Measurements from ENCODE around the gene NAT14. TPM values are rescaled to one million over a fixed set of nuclear protein-coding genes. Genes with fewer than 3 reads are reported as not detected.
A peak's percentile ranks its signal among the peaks of the same experiment; 100 is the strongest.

NAT14 gene
- total RNA-seq, 2 experiments from 2014 or later, result 10.5 to 14.7 TPM

GRCh38 chr19:55461974-55462626, 22.9 kb upstream of the NAT14 start:
- Histone ChIP-seq H3K27me3 (ENCODE audit: control insufficient read depth in 1 of 2, insufficient read depth in 2 of 2, low read length in 2 of 2) (no peaks in the 10 kb centered on the region), H3K4me3 (ENCODE audit: low read length) (peak overlapping the region; percentile 83), H3K36me3 (ENCODE audit: insufficient read depth, low read length) (no peaks in the 10 kb centered on the region), H3K4me1 (ENCODE audit: insufficient read depth, low read length) (peaks cover 19% of the 10 kb centered on the region), H3K9me3 (ENCODE audit: control insufficient read depth in 1 of 2, insufficient read depth in 1 of 2, low read length in 2 of 2) (no peaks in the 10 kb centered on the region), H3K27ac (ENCODE audit: low read depth in 1 of 2, low read length in 2 of 2) (peak overlapping the region; percentile 25 to 53)
- ATAC-seq (ENCODE audit: poor library complexity), result no peak
- DNase-seq, result peak in 3 of 14 experiments; percentile 26 to 53 (median 36)
- peak overlapping the region; percentile 68 for H3K27ac Mint-ChIP-seq
- intact Hi-C loops (cut with DNase I, micrococcal nuclease), result loop anchor here in 1 of 2 experiments (2.0 to 5.0 kb wide), 2 partner anchors 55 to 75 kb away; partner anchors contain the start of gene UBE2S
- H3K4me1 Mint-ChIP-seq (ENCODE audit: low read depth), result peaks cover 17% of the 10 kb centered on the region
- TF ChIP-seq, protein P1, sequence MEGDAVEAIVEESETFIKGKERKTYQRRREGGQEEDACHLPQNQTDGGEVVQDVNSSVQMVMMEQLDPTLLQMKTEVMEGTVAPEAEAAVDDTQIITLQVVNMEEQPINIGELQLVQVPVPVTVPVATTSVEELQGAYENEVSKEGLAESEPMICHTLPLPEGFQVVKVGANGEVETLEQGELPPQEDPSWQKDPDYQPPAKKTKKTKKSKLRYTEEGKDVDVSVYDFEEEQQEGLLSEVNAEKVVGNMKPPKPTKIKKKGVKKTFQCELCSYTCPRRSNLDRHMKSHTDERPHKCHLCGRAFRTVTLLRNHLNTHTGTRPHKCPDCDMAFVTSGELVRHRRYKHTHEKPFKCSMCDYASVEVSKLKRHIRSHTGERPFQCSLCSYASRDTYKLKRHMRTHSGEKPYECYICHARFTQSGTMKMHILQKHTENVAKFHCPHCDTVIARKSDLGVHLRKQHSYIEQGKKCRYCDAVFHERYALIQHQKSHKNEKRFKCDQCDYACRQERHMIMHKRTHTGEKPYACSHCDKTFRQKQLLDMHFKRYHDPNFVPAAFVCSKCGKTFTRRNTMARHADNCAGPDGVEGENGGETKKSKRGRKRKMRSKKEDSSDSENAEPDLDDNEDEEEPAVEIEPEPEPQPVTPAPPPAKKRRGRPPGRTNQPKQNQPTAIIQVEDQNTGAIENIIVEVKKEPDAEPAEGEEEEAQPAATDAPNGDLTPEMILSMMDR (IDR thresholded peaks at IDR 0.05), result no peak
- POLR2A ChIA-PET, result interaction anchor here (0.6 to 1.1 kb wide), 15 partner anchors 9 to 282 kb away, joined by 3 to 35 read pairs (median 4); partner anchors contain the start of genes CCDC106, FIZ1, HSPBP1 and NAT14
- H3K36me3 Mint-ChIP-seq (ENCODE audit: low read depth), result peaks cover 5% of the 10 kb centered on the region
- CTCF ChIA-PET, result interaction anchor here (0.9 to 1.7 kb wide), 6 partner anchors 14 to 302 kb away, joined by 3 to 15 read pairs (median 4); partner anchors contain the start of genes ZNF628 and ZNF865
- no peaks in the 10 kb centered on the region for H3K27me3 Mint-ChIP-seq
- peak overlapping the region; percentile 96 for H3K4me3 Mint-ChIP-seq
- H3K9me3 Mint-ChIP-seq, result no peaks in the 10 kb centered on the region

- H3K36me3 ChIP-seq (ENCODE audit: insufficient read depth, low read length), result no peaks in the 10 kb centered on the region
- H3K36me3 Mint-ChIP-seq (ENCODE audit: low read depth), result peaks cover 5% of the 10 kb centered on the region
These were observed 22.3 kb upstream of the NAT14 start for GRCh38 chr19:55462722-55463121.

DNA sequence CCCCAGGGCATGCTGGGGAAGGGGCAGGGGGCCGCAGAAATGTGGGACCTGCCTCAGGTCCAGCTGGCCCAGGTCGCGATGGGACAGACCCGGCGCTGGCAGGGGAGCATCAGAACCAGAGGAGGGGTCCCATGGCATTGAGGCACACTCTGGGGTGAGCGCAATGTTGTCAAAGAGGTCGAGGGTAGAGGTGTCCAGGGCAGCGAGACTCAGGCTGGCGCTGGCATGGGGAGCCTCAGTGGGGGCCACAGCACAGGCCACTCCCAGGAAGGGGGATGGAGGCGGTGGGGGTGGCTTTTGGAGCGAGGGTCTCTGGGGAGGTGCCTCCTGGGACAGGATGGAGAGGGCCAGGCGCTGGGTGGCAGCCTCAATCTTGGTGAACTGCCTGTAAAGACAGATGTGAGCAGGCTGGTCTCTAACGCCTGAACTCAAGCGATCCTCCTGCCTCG, 21.4 kb upstream of the NAT14 start:
- no peaks in the 10 kb centered on the region for H3K36me3 ChIP-seq (ENCODE audit: insufficient read depth, low read length)
- H3K4me3 ChIP-seq (ENCODE audit: low read length), result no peak overlapping the region
- no peaks in the 10 kb centered on the region for H3K27me3 ChIP-seq (ENCODE audit: control insufficient read depth in 1 of 2, insufficient read depth in 2 of 2, low read length in 2 of 2)
- Mint-ChIP-seq H3K4me3 (no peak overlapping the region), H3K4me1 (ENCODE audit: low read depth) (peaks cover 17% of the 10 kb centered on the region), H3K27me3 (no peaks in the 10 kb centered on the region), H3K27ac (no peak overlapping the region), H3K36me3 (ENCODE audit: low read depth) (peaks cover 5% of the 10 kb centered on the region), H3K9me3 (no peaks in the 10 kb centered on the region)
- ATAC-seq (ENCODE audit: poor library complexity) (no peak), DNase-seq (no peak)
- TF ChIP-seq, protein P1 (IDR thresholded peaks at IDR 0.05), result no peak
- ChIA-PET POLR2A (no interaction called here), CTCF (interaction anchor here (1.7 kb wide), 1 partner anchor 40 kb away, joined by 5 read pairs; no protein-coding TSS in a partner anchor)
- intact Hi-C loops (cut with DNase I, micrococcal nuclease), result loop anchor here in 1 of 2 experiments (5.0 kb wide), 1 partner anchor 56 kb away; the partner anchor contains the start of gene UBE2S
- H3K27ac ChIP-seq (ENCODE audit: low read depth in 1 of 2, low read length in 2 of 2), result no peak overlapping the region
- H3K4me1 ChIP-seq (ENCODE audit: insufficient read depth, low read length), result peaks cover 28% of the 10 kb centered on the region
- H3K9me3 ChIP-seq (ENCODE audit: control insufficient read depth in 1 of 2, insufficient read depth in 1 of 2, low read length in 2 of 2), result no peaks in the 10 kb centered on the region

More at GRCh38 chr19:55462722-55463121, 22.3 kb upstream of the NAT14 start:
- intact Hi-C loops (cut with DNase I, micrococcal nuclease), result loop anchor here in 1 of 2 experiments (5.0 kb wide), 1 partner anchor 55 kb away; the partner anchor contains the start of gene UBE2S
- Mint-ChIP-seq H3K4me3 (peak overlapping the region; percentile 96), H3K27ac (peak overlapping the region; percentile 68), H3K27me3 (no peaks in the 10 kb centered on the region), H3K9me3 (no peaks in the 10 kb centered on the region), H3K4me1 (ENCODE audit: low read depth) (peaks cover 17% of the 10 kb centered on the region)
- DNase-seq (no peak), ATAC-seq (ENCODE audit: poor library complexity) (no peak)
- TF ChIP-seq, protein P1 (IDR thresholded peaks at IDR 0.05), result no peak
- ChIA-PET CTCF (interaction anchor here (1.4 to 1.7 kb wide), 2 partner anchors 41 to 171 kb away, joined by 3 to 5 read pairs; no protein-coding TSS in a partner anchor), POLR2A (interaction anchor here (0.6 kb wide), 1 partner anchor 176 kb away, joined by 3 read pairs; no protein-coding TSS in a partner anchor)
- peaks cover 22% of the 10 kb centered on the region for H3K4me1 ChIP-seq (ENCODE audit: insufficient read depth, low read length)
- H3K4me3 ChIP-seq (ENCODE audit: low read length), result no peak overlapping the region
- H3K9me3 ChIP-seq (ENCODE audit: control insufficient read depth in 1 of 2, insufficient read depth in 1 of 2, low read length in 2 of 2), result no peaks in the 10 kb centered on the region
- no peak overlapping the region for H3K27ac ChIP-seq (ENCODE audit: low read depth in 1 of 2, low read length in 2 of 2)
- no peaks in the 10 kb centered on the region for H3K27me3 ChIP-seq (ENCODE audit: control insufficient read depth in 1 of 2, insufficient read depth in 2 of 2, low read length in 2 of 2)
